Measurements from ENCODE around the gene G3BP2.

The G3BP2 gene

GRCh38 chr4:75621715-75622114, 51.5 kb downstream of the G3BP2 start:
- no peaks in the 10 kb centered on the region for H3K9me2 ChIP-seq (replicated peaks; ENCODE audit: insufficient read depth, low read length)
- H3K79me2 ChIP-seq (ENCODE audit: insufficient read depth, low read length): no peaks in the 10 kb centered on the region
- no peaks in the 10 kb centered on the region for H4K20me1 ChIP-seq (ENCODE audit: low read depth, low read length)
- no peaks in the 10 kb centered on the region for H3K9me3 ChIP-seq (ENCODE audit: insufficient read depth, low read length)
- H3K36me3 ChIP-seq (ENCODE audit: low read length): no peaks in the 10 kb centered on the region
- H3F3A ChIP-seq (ENCODE audit: insufficient read depth): no peaks in the 10 kb centered on the region
- no peak overlapping the region for H3K27ac ChIP-seq (ENCODE audit: low read depth, low read length)
- no peaks in the 10 kb centered on the region for H3K27me3 ChIP-seq (ENCODE audit: low read length)
- H3K4me3 ChIP-seq (ENCODE audit: insufficient read depth, low read length, poor library complexity, severe bottlenecking): no peak overlapping the region
- no peak overlapping the region for H3K9ac ChIP-seq (ENCODE audit: low read length)
- no peak overlapping the region for H3K4me2 ChIP-seq (ENCODE audit: low read depth, low read length, poor library complexity, severe bottlenecking)
- TF ChIP-seq, protein P1, sequence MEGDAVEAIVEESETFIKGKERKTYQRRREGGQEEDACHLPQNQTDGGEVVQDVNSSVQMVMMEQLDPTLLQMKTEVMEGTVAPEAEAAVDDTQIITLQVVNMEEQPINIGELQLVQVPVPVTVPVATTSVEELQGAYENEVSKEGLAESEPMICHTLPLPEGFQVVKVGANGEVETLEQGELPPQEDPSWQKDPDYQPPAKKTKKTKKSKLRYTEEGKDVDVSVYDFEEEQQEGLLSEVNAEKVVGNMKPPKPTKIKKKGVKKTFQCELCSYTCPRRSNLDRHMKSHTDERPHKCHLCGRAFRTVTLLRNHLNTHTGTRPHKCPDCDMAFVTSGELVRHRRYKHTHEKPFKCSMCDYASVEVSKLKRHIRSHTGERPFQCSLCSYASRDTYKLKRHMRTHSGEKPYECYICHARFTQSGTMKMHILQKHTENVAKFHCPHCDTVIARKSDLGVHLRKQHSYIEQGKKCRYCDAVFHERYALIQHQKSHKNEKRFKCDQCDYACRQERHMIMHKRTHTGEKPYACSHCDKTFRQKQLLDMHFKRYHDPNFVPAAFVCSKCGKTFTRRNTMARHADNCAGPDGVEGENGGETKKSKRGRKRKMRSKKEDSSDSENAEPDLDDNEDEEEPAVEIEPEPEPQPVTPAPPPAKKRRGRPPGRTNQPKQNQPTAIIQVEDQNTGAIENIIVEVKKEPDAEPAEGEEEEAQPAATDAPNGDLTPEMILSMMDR (IDR thresholded peaks at IDR 0.05; ENCODE audit: insufficient read depth, low read length, poor library complexity, severe bottlenecking): no peak
- no peak for TF ChIP-seq EZH2phosphoT487 (conservative IDR thresholded peaks at IDR 0.05; ENCODE audit: low read length)
- no peak overlapping the region for H2AFZ ChIP-seq (ENCODE audit: low read depth, low read length, severe bottlenecking)

DNA sequence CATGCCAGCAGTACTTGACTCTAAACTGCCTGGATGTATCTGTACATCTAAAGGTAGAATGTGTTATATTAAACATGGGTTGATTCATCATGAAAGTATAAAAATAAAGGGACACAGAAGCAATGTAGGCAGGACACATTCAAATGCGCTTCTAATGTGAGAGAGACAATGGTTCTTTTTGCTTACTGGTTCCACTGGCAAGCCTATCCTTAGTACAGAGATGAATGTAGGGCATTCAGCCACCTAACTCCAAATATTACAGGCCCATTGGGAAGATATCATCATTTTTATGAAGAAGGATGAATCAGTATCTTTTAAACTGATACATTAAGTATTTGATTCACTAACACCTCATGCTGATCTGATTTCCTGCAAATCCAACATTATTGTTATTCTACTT, 60.9 kb downstream of the G3BP2 start:
- Histone ChIP-seq H3K4me3 (ENCODE audit: insufficient read depth, low read length, poor library complexity, severe bottlenecking) (no peak overlapping the region), H4K20me1 (ENCODE audit: low read depth, low read length) (no peaks in the 10 kb centered on the region), H3K27me3 (ENCODE audit: low read length) (no peaks in the 10 kb centered on the region), H3K79me2 (ENCODE audit: insufficient read depth, low read length) (no peaks in the 10 kb centered on the region), H3K9me2 (replicated peaks; ENCODE audit: insufficient read depth, low read length) (no peaks in the 10 kb centered on the region), H3F3A (ENCODE audit: insufficient read depth) (no peaks in the 10 kb centered on the region), H3K27ac (ENCODE audit: low read depth, low read length) (no peak overlapping the region), H3K9me3 (ENCODE audit: insufficient read depth, low read length) (no peaks in the 10 kb centered on the region), H3K4me2 (ENCODE audit: low read depth, low read length, poor library complexity, severe bottlenecking) (no peak overlapping the region), H2AFZ (ENCODE audit: low read depth, low read length, severe bottlenecking) (no peak overlapping the region), H3K36me3 (ENCODE audit: low read length) (no peaks in the 10 kb centered on the region), H3K9ac (ENCODE audit: low read length) (no peak overlapping the region)
- no peak for TF ChIP-seq EZH2phosphoT487 (conservative IDR thresholded peaks at IDR 0.05; ENCODE audit: low read length)
- TF ChIP-seq, protein P1 (IDR thresholded peaks at IDR 0.05; ENCODE audit: insufficient read depth, low read length, poor library complexity, severe bottlenecking): no peak

- H4K20me1 ChIP-seq (ENCODE audit: low read depth, low read length): no peaks in the 10 kb centered on the region
- no peak overlapping the region for H3K27ac ChIP-seq (ENCODE audit: low read depth, low read length)
- no peaks in the 10 kb centered on the region for H3K36me3 ChIP-seq (ENCODE audit: low read length)
- no peak overlapping the region for H3K9ac ChIP-seq (ENCODE audit: low read length)
- no peak overlapping the region for H2AFZ ChIP-seq (ENCODE audit: low read depth, low read length, severe bottlenecking)
- no peaks in the 10 kb centered on the region for H3K79me2 ChIP-seq (ENCODE audit: insufficient read depth, low read length)
- H3K4me2 ChIP-seq (ENCODE audit: low read depth, low read length, poor library complexity, severe bottlenecking): no peak overlapping the region
- H3F3A ChIP-seq (ENCODE audit: insufficient read depth): no peaks in the 10 kb centered on the region
- H3K4me3 ChIP-seq (ENCODE audit: insufficient read depth, low read length, poor library complexity, severe bottlenecking): no peak overlapping the region
- H3K27me3 ChIP-seq (ENCODE audit: low read length): no peaks in the 10 kb centered on the region
- H3K9me3 ChIP-seq (ENCODE audit: insufficient read depth, low read length): no peaks in the 10 kb centered on the region
- no peak for TF ChIP-seq EZH2phosphoT487 (conservative IDR thresholded peaks at IDR 0.05; ENCODE audit: low read length)
- TF ChIP-seq, protein P1 (IDR thresholded peaks at IDR 0.05; ENCODE audit: insufficient read depth, low read length, poor library complexity, severe bottlenecking): no peak
- no peaks in the 10 kb centered on the region for H3K9me2 ChIP-seq (replicated peaks; ENCODE audit: insufficient read depth, low read length)
Measured at GRCh38 chr4:75605928-75606327, 67.3 kb downstream of the G3BP2 start.

Measured in SU-DHL-6 (cell line).